H1 (cell line): ENCODE measurements around the gene MMP24OS.

ENCODE experiments used
- CEBPB ChIP-seq: IDR thresholded peaks from 2 replicates; pipeline ENCODE4 v1.6.1; 2012; ENCODE audit warnings: low read depth, low read length
- CHD2 ChIP-seq: IDR thresholded peaks from 2 replicates; pipeline ENCODE4 v1.6.1; 2012; ENCODE audit warnings: low read length, improper control_type of control experiment
- EP300 ChIP-seq, 2 experiments: IDR thresholded peaks; 1 replicate in 1 of 2; 2 replicates in 1 of 2; pipeline ENCODE4 v1.6.1; 2011 to 2012; ENCODE audit warnings: low read depth in 2 of 2, low read length in 2 of 2, mild to moderate bottlenecking in 2 of 2, borderline replicate concordance in 1 of 2, inconsistent platforms in 1 of 2, moderate library complexity in 1 of 2
- GABPA ChIP-seq: IDR thresholded peaks from 2 replicates; pipeline ENCODE4 v1.6.1; 2011; ENCODE audit warnings: mild to moderate bottlenecking, low read length, moderate library complexity, borderline replicate concordance; ENCODE audit not compliant: insufficient read depth
- POLR2A ChIP-seq, 2 experiments: IDR thresholded peaks; 1 replicate in 1 of 2; 2 replicates in 1 of 2; pipeline ENCODE4 v1.6.1; 2011; ENCODE audit warnings: low read depth in 2 of 2, low read length in 2 of 2, mild to moderate bottlenecking in 2 of 2; ENCODE audit errors: control extremely low read depth in 1 of 2
- RAD21 ChIP-seq, 2 experiments: IDR thresholded peaks in 1 of 2; conservative IDR thresholded peaks in 1 of 2; 2 replicates each; pipeline ENCODE4 v1.6.1; 2011; ENCODE audit warnings: low read depth in 2 of 2, low read length in 2 of 2, improper control_type of control experiment in 1 of 2, inconsistent platforms in 1 of 2, mild to moderate bottlenecking in 1 of 2, moderate library complexity in 1 of 2
- RFX5 ChIP-seq: IDR thresholded peaks from 2 replicates; pipeline ENCODE4 v1.6.1; 2011; ENCODE audit warnings: low read depth, low read length, improper control_type of control experiment, borderline replicate concordance
- SIX5 ChIP-seq: IDR thresholded peaks from 2 replicates; pipeline ENCODE4 v1.6.1; 2011; ENCODE audit warnings: mild to moderate bottlenecking, low read depth, low read length
- SP2 ChIP-seq: IDR thresholded peaks from 2 replicates; pipeline ENCODE4 v1.6.1; 2012; ENCODE audit warnings: mild to moderate bottlenecking, low read length, inconsistent platforms
- TAF1 ChIP-seq: IDR thresholded peaks from 2 replicates; pipeline ENCODE4 v1.6.1; 2011; ENCODE audit warnings: mild to moderate bottlenecking, low read depth, low read length
- TBP ChIP-seq: IDR thresholded peaks from 2 replicates; pipeline ENCODE4 v1.6.1; 2011; ENCODE audit warnings: low read depth, low read length, improper control_type of control experiment
- TCF12 ChIP-seq: IDR thresholded peaks from 2 replicates; pipeline ENCODE4 v1.6.1; 2011; ENCODE audit warnings: low read depth, mild to moderate bottlenecking, low read length
- TF ChIP-seq, protein P1 (sequence below), 3 experiments: IDR thresholded peaks; 1 replicate in 2 of 3; 2 replicates in 1 of 3; pipeline versions ENCODE4 v1.5.1 to v1.6.1; 2011; ENCODE audit warnings: low read length in 3 of 3, mild to moderate bottlenecking in 3 of 3, inconsistent platforms in 2 of 3, low read depth in 1 of 3, moderate library complexity in 1 of 3; ENCODE audit not compliant: insufficient read depth in 1 of 3; ENCODE audit errors: control extremely low read depth in 1 of 3
- TF ChIP-seq, protein P2 (sequence below): IDR thresholded peaks from 2 replicates; pipeline ENCODE4 v1.6.1; 2012; ENCODE audit warnings: low read length, inconsistent platforms

DNA sequence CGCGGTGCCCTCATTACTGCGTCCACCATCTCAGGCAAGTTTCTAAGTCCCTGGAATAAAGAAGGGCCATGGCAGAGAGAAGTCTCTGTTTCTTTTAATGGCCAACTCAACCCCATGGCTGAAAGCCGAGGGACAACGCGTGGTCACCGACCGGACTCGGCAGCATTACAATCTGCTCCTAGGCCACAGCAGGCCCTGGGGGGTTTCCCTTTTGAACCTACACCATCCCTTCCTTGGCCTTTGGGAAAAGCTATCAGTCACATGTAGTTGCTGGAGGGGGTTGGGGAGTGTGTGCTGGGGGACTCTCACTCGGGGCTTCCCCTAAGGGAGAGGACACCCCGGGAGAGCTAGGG, 25.4 kb upstream of the MMP24OS start:
- TF ChIP-seq CEBPB (no peak), POLR2A (IDR thresholded peaks at IDR 0.05; ENCODE audit: control extremely low read depth in 1 of 2, low read depth in 2 of 2, low read length in 2 of 2) (no peak), RFX5 (no peak), CHD2 (no peak), TAF1 (no peak), RAD21 (IDR thresholded peaks at IDR 0.05 in 1 of 2, conservative IDR thresholded peaks at IDR 0.05 in 1 of 2; ENCODE audit: low read depth in 2 of 2, low read length in 2 of 2) (no peak), EP300 (IDR thresholded peaks at IDR 0.05; ENCODE audit: borderline replicate concordance in 1 of 2, low read depth in 2 of 2, low read length in 2 of 2) (no peak), TBP (no peak), SIX5 (no peak), GABPA (no peak), SP2 (no peak), TCF12 (no peak)
- TF ChIP-seq, protein P1, sequence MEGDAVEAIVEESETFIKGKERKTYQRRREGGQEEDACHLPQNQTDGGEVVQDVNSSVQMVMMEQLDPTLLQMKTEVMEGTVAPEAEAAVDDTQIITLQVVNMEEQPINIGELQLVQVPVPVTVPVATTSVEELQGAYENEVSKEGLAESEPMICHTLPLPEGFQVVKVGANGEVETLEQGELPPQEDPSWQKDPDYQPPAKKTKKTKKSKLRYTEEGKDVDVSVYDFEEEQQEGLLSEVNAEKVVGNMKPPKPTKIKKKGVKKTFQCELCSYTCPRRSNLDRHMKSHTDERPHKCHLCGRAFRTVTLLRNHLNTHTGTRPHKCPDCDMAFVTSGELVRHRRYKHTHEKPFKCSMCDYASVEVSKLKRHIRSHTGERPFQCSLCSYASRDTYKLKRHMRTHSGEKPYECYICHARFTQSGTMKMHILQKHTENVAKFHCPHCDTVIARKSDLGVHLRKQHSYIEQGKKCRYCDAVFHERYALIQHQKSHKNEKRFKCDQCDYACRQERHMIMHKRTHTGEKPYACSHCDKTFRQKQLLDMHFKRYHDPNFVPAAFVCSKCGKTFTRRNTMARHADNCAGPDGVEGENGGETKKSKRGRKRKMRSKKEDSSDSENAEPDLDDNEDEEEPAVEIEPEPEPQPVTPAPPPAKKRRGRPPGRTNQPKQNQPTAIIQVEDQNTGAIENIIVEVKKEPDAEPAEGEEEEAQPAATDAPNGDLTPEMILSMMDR (IDR thresholded peaks at IDR 0.05; ENCODE audit: control extremely low read depth in 1 of 3, insufficient read depth in 1 of 3, low read depth in 1 of 3, low read length in 3 of 3): no peak
- TF ChIP-seq, protein P2, sequence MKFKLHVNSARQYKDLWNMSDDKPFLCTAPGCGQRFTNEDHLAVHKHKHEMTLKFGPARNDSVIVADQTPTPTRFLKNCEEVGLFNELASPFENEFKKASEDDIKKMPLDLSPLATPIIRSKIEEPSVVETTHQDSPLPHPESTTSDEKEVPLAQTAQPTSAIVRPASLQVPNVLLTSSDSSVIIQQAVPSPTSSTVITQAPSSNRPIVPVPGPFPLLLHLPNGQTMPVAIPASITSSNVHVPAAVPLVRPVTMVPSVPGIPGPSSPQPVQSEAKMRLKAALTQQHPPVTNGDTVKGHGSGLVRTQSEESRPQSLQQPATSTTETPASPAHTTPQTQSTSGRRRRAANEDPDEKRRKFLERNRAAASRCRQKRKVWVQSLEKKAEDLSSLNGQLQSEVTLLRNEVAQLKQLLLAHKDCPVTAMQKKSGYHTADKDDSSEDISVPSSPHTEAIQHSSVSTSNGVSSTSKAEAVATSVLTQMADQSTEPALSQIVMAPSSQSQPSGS: no peak
